OCI-LY1 (cell line): ENCODE data around the gene CCHCR1.
A peak's percentile ranks its signal among the peaks of the same experiment; 100 is the strongest.
"Not testable (repeated sequence)": the region's sequence is repeated elsewhere in the genome, so short reads cannot be mapped to it uniquely, and the experiment has no call there.

Source experiments
- H2AFZ ChIP-seq: fragments of 200-600 bp; sonication (generic), shearing (Covaris generic); 2 replicates; pipeline ENCODE4 v1.6.0; 2014; ENCODE audit warnings: antibody characterized with exemption, mild to moderate bottlenecking, low read length
- H3F3A ChIP-seq: fragments of 200-600 bp; sonication (generic), shearing (Covaris generic); 2 replicates; pipeline ENCODE4 v1.6.0; 2014; ENCODE audit warnings: mild to moderate bottlenecking, antibody characterized with exemption, low read length, moderate library complexity; ENCODE audit not compliant: insufficient read depth
- H3K27ac ChIP-seq: fragments of 200-600 bp; sonication (generic); 2 replicates; pipeline ENCODE4 v1.5.1; 2014; ENCODE audit warnings: low read length, mixed run types, mild to moderate bottlenecking, low read depth; ENCODE audit not compliant: poor library complexity, severe bottlenecking
- H3K27me3 ChIP-seq: fragments of 200-600 bp; sonication (generic); 2 replicates; pipeline ENCODE4 v1.6.0; 2014; ENCODE audit warnings: antibody characterized with exemption, mild to moderate bottlenecking, low read length, moderate library complexity; ENCODE audit not compliant: insufficient read depth
- H3K36me3 ChIP-seq: fragments of 200-600 bp; sonication (generic); 2 replicates; pipeline ENCODE4 v1.6.1; 2014; ENCODE audit warnings: mild to moderate bottlenecking, antibody characterized with exemption, low read length, moderate library complexity, mixed read lengths; ENCODE audit not compliant: insufficient read depth
- H3K4me1 ChIP-seq: fragments of 200-600 bp; sonication (generic); 2 replicates; pipeline ENCODE4 v1.5.1; 2014; ENCODE audit warnings: mild to moderate bottlenecking, low read length, moderate library complexity; ENCODE audit not compliant: insufficient read depth, severe bottlenecking
- H3K4me2 ChIP-seq: fragments of 200-600 bp; sonication (generic), shearing (Covaris generic); 2 replicates; pipeline ENCODE4 v1.6.1; 2014; ENCODE audit warnings: low read length
- H3K4me3 ChIP-seq: fragments of 200-600 bp; sonication (generic); 2 replicates; pipeline ENCODE4 v1.5.1; 2014; ENCODE audit warnings: low read length, low read depth, mild to moderate bottlenecking, mixed read lengths; ENCODE audit not compliant: poor library complexity, severe bottlenecking
- H3K79me2 ChIP-seq: fragments of 200-600 bp; shearing (Covaris generic); 2 replicates; pipeline ENCODE4 v1.6.1; 2016; ENCODE audit warnings: mixed run types, low read length, mixed read lengths; ENCODE audit not compliant: insufficient read depth
- H3K9ac ChIP-seq: fragments of 200-600 bp; sonication (generic), shearing (Covaris generic); 2 replicates; pipeline ENCODE4 v1.6.1; 2014; ENCODE audit warnings: mild to moderate bottlenecking, low read length, mixed read lengths
- H3K9me2 ChIP-seq: fragments of 200-600 bp; sonication (generic), shearing (Covaris generic); 2 replicates; pipeline ENCODE4 v1.6.1; 2014; ENCODE audit warnings: low read depth, mild to moderate bottlenecking, low read length, mixed read lengths
- H3K9me3 ChIP-seq: fragments of 200-600 bp; shearing (Covaris generic); 2 replicates; pipeline ENCODE4 v1.6.1; 2014; ENCODE audit warnings: low read length, mixed read lengths
- H4K20me1 ChIP-seq: fragments of 200-600 bp; sonication (generic), shearing (Covaris generic); 2 replicates; pipeline ENCODE4 v1.6.0; 2016; ENCODE audit warnings: mild to moderate bottlenecking, low read length; ENCODE audit not compliant: insufficient read depth
- CTCF ChIP-seq: fragments of 200-600 bp; sonication (generic), shearing (Covaris generic); IDR thresholded peaks from 2 replicates; pipeline ENCODE4 v1.5.1; 2017; ENCODE audit warnings: mild to moderate bottlenecking, antibody characterized with exemption, low read length, moderate library complexity, mixed read lengths
- EZH2 ChIP-seq: fragments of 200-600 bp; sonication (generic), shearing (Covaris generic); IDR thresholded peaks from 2 replicates; pipeline ENCODE4 v1.8.0; 2017; ENCODE audit warnings: borderline replicate concordance, mixed run types, mild to moderate bottlenecking, antibody characterized with exemption, low read length, moderate library complexity, mixed read lengths

CCHCR1 gene

GRCh38 chr6:31169123-31169857 is 11.7 kb upstream of the CCHCR1 start:
- no peaks in the 10 kb centered on the region for H3K79me2 ChIP-seq
- H2AFZ ChIP-seq = no peak overlapping the region
- no peak overlapping the region for H3K4me2 ChIP-seq

GRCh38 chr6:31168606-31169005 is 11.0 kb upstream of the CCHCR1 start:
- Histone ChIP-seq H3K36me3 (peaks cover 5% of the 10 kb centered on the region; the same call in 1 of the 2 replicates), H3K9me3 (no peaks in the 10 kb centered on the region), H3K4me3 (no peak overlapping the region), H3K27me3 (no peaks in the 10 kb centered on the region), H4K20me1 (no peaks in the 10 kb centered on the region), H3K4me1 (peaks cover 23% of the 10 kb centered on the region), H2AFZ (no peak overlapping the region), H3K9me2 (no peaks in the 10 kb centered on the region), H3K79me2 (no peaks in the 10 kb centered on the region), H3K4me2 (no peak overlapping the region), H3K27ac (no peak overlapping the region), H3K9ac (no peak overlapping the region), H3F3A (no peaks in the 10 kb centered on the region)
- TF ChIP-seq CTCF (no peak), EZH2 (no peak)

More at GRCh38 chr6:31169123-31169857, 11.7 kb upstream of the CCHCR1 start:
- Histone ChIP-seq H3K9me3 (no peaks in the 10 kb centered on the region), H4K20me1 (no peaks in the 10 kb centered on the region), H3K36me3 (no peaks in the 10 kb centered on the region), H3K9me2 (no peaks in the 10 kb centered on the region), H3K4me3 (no peak overlapping the region), H3K9ac (no peak overlapping the region), H3K27me3 (no peaks in the 10 kb centered on the region), H3K4me1 (peaks cover 16% of the 10 kb centered on the region), H3F3A (no peaks in the 10 kb centered on the region), H3K27ac (no peak overlapping the region)
- no peak for TF ChIP-seq EZH2
- TF ChIP-seq CTCF = no peak

GRCh38 chr6:31165986-31166385 is 8.4 kb upstream of the CCHCR1 start:
- Histone ChIP-seq H3F3A (no peaks in the 10 kb centered on the region), H3K27ac (no peak overlapping the region)

GRCh38 chr6:31165064-31165832 is 7.6 kb upstream of the CCHCR1 start:
- H3K36me3 ChIP-seq = peaks cover 31% of the 10 kb centered on the region

More at GRCh38 chr6:31165986-31166385, 8.4 kb upstream of the CCHCR1 start:
- no peak overlapping the region for H2AFZ ChIP-seq
- H3K4me1 ChIP-seq = peaks cover 49% of the 10 kb centered on the region
- no peak overlapping the region for H3K9ac ChIP-seq
- no peaks in the 10 kb centered on the region for H3K79me2 ChIP-seq
- H3K9me3 ChIP-seq = no peaks in the 10 kb centered on the region
- no peaks in the 10 kb centered on the region for H3K27me3 ChIP-seq
- H3K36me3 ChIP-seq = peaks cover 31% of the 10 kb centered on the region
- H3K9me2 ChIP-seq = no peaks in the 10 kb centered on the region
- no peaks in the 10 kb centered on the region for H4K20me1 ChIP-seq
- H3K4me2 ChIP-seq = no peak overlapping the region
- no peak overlapping the region for H3K4me3 ChIP-seq
- no peak for TF ChIP-seq EZH2

DNA sequence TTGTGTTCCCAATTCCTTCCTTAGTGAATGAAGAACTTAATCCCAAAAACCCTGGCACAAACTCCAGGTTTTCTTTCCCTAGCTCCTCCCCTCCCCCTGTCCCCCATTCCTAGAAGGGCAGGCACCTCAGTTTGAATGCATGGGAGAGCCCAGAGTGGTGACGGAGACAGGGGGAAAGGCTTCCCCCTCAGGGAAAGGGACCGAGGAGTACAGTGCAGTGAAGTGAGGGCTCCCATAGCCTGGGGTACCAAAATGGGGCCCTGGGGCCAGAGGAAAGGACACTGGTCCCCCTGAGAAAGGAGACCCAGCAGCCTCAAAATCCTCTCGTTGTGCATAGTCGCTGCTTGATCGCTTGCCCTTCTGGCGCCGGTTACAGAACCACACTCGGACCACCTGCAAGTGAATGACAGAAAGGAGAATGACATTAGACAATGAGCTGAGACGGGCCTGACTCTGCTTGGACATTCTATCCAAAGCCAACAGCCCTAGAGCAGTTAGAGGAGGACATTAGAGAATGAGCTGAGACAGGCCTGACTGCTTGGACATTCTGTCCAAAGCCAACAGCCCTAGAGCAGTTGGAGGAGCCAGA is 7.0 kb upstream of the CCHCR1 start:
- H3K36me3 ChIP-seq = peaks cover 34% of the 10 kb centered on the region
- not testable (repeated sequence) for H3K9me2 ChIP-seq, H3K79me2 ChIP-seq

More at GRCh38 chr6:31165064-31165832, 7.6 kb upstream of the CCHCR1 start:
- not testable (repeated sequence) for H3F3A ChIP-seq, H3K27me3 ChIP-seq, H3K9me3 ChIP-seq, H4K20me1 ChIP-seq, H3K9ac ChIP-seq, H3K79me2 ChIP-seq, H2AFZ ChIP-seq, H3K9me2 ChIP-seq
- peak overlapping the region; percentile 60; the same call in 1 of the 2 replicates for H3K4me2 ChIP-seq
- peak overlapping the region; percentile 75 for H3K27ac ChIP-seq
- peaks cover 57% of the 10 kb centered on the region for H3K4me1 ChIP-seq
- H3K4me3 ChIP-seq = peak overlapping the region; percentile 27

More for the DNA sequence above, 7.0 kb upstream of the CCHCR1 start:
- not testable (repeated sequence) for H3F3A ChIP-seq, H2AFZ ChIP-seq, H4K20me1 ChIP-seq, H3K27me3 ChIP-seq, H3K9me3 ChIP-seq, H3K9ac ChIP-seq
- peak overlapping the region; percentile 60; the same call in 1 of the 2 replicates for H3K4me2 ChIP-seq
- peak overlapping the region; percentile 75 for H3K27ac ChIP-seq
- peaks cover 63% of the 10 kb centered on the region for H3K4me1 ChIP-seq
- peak overlapping the region; percentile 27 for H3K4me3 ChIP-seq
